Hepatic stellate cell (primary cell): ENCODE measurements around the gene RICTOR.

Experiments
- DNase-seq: peaks from one replicate; pipeline ENCODE4 v3.0.0; 2011; ENCODE audit warnings: low spot score

RICTOR gene

DNA sequence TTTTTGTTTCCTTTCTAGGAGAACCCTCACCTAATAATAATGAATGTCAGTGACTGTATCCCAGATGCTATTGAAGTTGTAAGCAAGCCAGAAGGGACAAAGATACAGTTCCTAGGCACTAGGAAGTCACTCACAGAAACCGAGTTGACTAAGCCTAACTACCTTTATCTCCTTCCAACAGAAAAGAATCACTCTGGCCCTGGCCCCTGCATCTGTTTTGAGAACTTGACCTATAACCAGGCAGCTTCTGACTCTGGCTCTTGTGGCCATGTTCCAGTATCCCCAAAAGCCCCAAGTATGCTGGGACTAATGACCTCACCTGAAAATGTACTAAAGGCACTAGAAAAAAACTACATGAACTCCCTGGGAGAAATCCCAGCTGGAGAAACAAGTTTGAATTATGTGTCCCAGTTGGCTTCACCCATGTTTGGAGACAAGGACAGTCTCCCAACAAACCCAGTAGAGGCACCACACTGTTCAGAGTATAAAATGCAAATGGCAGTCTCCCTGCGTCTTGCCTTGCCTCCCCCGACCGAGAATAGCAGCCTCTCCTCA is 141.3 kb downstream of the RICTOR start:
- DNase-seq, result no peak

DNA sequence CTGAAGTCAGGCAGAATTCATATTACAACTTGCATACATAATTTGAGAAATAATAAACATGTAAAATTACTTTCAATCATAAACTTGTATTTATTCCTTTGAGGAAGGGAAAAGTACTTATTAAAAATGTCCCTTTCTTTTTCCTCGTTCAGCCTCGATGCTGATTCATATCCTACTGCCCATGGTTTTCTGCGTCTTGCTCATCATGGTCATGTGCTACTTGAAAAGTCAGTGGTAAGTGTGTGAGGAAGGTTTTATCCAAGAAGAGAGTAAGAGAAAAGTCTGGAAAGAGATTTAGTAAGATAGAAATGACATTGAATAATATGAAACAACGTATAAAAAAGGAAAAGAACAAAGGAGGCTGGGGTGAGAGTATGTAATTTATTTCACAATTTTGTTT is 142.5 kb downstream of the RICTOR start:
- no peak for DNase-seq

DNA sequence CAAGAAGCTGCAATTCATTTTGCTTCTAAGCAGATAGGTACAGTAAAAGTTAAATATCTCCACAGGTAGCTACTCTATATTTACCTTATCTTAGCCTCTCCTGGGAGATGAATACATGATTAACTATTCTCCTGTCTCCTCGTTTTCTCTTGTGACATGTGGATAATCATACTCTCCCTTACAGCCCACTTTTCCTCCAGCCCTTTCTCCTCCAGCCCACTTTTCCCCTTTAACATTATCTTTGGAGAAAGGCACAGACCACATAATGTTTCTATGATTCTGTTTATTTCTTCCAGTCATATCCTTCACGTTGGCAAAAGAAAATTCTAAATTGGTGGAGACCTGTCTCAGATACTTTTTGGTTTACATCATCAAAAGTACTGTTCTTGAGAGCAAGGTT is 144.4 kb downstream of the RICTOR start:
- no peak for DNase-seq

DNA sequence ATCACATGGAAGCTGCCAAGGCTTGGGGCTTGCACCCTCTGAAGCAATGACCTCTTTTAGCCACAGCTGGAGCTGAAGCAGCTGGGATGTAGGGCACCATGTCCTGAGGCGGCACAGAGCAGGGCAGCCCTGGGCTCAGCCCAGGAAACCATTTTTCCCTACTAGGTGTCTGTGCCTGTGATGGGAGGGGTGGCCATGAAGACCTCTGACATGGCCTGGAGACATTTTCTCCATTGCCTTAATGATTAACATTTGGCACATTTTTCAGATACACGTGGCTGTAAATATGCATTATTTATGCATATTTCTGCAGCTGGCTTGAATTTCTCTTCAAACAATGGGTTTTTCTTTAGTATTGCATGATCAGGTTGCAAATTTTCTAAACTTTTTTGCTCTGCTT is 146.7 kb downstream of the RICTOR start:
- DNase-seq, result no peak

DNA sequence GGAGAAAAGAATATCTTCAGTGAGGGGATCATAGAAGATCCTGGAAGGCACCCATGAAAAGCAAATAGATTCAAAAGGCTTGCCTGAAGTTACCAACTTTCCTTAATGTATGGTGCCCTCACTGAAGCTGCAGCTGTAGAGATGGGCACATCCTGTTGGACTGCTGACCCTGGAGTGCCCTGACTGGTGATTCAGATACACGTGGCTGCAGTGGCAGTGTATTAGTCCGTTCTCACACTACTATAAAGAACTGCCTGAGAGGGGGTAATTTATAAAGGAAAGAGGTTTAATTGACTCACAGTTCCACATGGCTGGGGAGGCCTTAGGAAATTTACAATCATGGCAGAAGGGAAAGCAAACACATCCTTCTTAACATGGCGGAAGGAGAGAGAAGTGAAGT is 148.1 kb downstream of the RICTOR start:
- DNase-seq, result no peak

DNA sequence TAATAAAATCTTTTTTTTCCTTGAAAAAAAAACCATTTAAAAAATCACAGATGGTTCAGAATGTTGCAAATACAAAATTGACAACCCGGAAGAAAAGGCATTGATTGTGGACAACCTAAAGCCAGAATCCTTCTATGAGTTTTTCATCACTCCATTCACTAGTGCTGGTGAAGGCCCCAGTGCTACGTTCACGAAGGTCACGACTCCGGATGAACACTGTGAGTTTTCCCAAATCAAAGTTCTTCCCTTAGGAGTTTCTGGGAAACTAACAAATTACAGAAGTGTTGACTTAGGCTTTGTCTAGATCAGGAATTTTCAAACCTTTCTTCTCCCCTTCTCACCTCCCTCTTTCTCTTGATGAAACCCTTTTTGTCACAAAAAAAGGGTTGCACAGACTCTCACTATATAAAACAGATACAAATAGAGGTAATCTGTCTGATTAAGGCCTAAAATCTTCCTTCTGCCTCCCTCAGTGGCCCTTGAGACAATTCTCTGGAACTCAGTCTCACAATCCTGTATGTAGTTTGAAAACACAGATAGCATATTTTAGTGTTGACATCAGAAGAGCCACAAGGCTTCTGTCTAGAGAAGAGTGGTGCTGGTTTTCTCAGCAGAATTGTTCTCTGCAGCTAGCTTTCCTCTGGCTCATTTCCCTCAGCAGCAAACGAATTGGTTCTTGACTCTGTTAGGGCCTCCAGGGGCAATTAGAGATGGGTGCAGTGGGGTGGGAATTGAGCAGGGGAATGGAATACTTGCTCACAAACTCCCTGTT is 148.9 kb downstream of the RICTOR start:
- DNase-seq, result peak; percentile 71

DNA sequence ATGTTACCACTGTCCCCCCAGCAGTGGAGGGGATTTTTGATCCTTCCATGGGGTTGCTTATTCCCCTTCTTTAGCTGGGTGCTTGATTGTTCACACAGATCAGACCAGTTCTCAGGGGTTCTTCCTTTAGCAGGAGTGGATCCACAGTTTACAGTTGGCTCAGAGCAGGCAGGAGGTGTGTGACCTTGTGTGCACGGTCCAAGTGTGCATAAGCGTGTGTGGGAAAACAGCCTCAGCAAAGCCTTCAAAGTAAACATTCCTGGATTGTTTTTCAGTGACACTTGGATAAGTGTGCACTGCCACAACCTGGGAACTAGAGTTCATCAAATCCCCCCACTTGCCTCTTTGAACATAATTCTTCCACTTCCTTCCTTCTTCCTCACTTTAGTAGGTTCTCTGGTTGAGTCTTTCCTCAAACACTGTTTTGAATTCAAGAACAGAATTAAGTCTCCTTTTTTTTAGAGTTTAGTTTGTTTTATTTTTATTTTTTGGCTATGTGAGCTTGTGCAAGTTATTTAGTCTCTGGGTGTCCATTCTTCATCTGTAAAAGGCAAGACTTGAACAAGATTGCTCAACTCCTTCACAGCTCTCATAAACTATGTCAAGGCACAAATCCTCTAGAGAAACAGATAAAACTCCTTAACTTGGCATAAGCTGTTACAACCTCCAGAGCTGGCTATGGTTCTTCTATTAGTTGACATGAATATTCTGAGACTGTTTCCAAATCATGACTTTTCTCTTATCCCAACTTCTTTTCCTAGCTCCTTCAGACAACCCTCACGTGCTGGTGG is 150.3 kb downstream of the RICTOR start:
- no peak for DNase-seq

DNA sequence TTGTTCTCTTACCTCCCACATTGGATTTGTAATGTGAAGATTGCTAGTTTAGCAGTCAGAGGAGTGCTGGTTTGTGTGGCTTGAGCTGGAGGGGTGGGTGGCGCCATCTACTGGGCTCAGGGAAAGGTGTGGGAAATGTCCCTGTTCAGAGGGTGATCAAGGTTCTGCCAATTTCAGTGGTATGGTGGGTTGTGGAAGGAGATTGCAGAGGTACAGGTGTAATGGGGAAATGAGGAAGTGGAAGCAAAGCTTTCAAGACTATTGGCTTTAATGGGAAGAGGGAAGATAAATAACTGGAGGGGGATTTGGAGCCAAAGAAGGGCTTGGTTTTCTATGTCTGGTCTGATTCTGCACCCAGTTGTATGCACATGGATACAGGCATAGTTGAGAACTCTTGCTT is 152.0 kb downstream of the RICTOR start:
- DNase-seq, result peak; percentile 65

DNA sequence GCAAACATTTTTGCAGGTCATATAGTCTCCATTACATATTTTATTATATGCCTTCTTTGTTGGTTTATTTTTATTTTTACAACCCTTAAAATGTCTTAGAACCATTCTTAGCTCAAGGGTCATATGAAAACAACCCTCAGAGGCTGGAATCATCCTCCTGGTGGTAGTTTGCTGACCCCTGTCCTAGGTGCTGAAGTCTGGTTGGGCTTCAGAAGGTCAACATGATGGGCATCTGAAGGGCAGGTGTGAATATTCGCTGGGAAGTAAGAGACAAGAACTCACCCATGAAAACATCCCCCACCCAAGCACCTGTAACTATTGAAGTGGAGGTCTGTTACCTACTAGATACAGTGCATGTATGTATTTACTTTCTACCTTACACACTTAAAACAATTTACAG is 153.0 kb downstream of the RICTOR start:
- no peak for DNase-seq

DNA sequence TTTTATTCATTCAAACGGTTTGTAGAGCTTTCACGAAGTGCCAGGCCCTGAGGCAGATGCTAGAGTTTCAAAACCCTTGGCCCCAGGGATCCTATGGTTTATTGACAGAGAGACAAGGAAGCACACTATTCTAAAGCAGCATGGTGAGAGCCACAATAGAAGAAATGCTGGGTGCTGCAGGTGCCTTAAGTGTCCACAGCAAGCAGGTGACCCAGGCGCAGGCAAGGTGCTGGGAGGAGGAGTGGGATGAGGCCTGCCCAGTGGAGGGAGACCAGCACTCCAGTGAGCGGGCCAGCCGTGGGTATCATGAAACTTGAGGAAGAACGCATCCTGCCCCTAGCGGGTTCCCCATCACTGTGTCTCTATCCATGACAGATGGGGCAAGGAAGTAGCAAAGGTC is 157.4 kb downstream of the RICTOR start:
- DNase-seq, result no peak

DNA sequence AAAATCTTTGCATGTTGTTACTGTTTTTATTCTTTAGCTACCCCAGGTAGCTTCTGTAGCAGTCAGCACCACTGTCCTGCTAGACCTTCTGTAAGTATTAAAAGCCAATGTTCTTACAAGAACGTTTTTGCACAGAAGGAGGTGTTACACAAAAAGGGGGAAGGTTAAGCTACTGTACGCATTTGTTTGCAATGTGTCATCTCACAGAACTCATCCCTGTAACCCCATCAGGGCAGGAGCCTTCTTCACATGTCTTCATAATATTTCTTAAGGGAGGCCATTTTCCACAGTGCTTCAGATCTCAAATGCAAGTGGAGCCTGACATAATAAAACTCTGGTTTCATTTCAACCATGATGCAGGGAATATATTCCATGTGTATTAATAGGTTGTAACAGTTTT is 160.5 kb downstream of the RICTOR start:
- no peak for DNase-seq

DNA sequence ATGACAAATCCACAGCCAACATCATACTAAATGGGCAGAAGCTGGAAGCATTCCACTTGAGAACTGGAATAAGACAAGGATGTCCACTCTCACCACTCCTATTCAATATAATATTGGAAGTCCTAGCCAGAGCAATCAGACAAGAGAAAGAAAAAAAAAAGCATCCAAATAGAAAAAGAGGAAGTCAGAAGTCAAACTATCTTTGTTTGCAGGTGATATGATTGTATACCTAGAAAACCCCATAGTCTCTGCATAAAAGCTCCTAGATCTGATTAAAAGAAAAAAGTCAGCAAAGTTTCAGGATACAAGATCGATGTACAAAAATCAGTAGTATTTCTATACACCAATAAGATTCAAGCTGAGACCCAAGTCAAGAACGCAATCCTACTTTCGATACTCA is 162.3 kb downstream of the RICTOR start:
- no peak for DNase-seq

DNA sequence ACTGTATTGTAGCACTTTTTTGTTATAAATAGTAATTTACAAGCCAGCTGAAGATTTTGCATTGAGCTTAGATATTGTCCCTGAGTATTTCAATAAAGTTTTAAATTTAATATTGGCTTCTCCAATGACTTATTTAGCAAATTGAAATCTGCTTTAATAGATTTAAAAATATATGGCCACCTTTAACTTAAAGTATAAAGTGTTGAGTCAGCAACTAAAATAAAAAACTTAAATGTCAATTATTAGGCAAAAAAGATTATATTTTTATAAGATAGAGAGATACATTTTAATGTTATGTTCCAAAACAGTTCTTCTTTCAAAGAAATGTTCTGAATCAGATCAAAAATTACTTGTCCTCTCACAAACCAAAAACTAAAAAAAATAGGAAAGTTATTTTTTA is 167.7 kb downstream of the RICTOR start:
- DNase-seq, result no peak

DNA sequence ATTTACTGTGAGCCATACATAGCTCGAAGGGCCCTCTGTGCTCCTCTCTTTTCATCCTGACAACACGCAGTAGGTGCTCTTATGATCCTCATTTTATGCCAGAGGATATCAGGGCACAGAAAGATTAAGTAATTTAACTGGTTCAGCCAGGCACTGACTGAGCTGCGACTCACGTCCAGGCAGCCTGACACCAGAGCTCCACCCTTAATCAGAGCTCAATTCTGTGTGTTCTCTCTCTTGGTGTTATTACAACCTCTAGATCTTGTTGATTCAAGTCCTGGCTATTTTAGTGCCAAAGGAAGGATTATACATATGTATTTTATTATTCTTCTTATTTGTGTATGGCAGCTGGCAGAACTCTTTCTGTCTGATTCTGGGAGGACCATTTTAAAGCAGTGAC is 168.7 kb downstream of the RICTOR start:
- peak; percentile 18 for DNase-seq

DNA sequence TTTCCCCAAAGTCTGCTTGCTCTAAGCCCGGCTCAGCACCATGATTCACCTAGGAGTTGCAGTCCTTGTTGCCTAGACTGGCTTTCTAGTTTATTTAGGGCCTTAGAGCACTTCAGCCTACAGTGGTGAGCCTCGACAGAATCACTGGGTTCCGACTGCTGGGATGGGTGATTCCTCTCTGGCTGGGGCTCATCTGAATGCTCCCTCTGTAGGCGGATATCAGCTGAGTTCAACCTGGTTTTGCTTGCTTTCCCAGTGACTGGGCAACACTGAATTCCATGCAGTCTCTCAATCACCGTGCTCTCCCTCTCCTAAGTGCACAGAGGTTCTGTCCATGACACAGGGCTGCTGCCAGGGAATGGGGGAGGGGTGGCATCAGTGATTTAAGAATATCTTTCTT is 174.3 kb downstream of the RICTOR start:
- DNase-seq, result no peak

DNA sequence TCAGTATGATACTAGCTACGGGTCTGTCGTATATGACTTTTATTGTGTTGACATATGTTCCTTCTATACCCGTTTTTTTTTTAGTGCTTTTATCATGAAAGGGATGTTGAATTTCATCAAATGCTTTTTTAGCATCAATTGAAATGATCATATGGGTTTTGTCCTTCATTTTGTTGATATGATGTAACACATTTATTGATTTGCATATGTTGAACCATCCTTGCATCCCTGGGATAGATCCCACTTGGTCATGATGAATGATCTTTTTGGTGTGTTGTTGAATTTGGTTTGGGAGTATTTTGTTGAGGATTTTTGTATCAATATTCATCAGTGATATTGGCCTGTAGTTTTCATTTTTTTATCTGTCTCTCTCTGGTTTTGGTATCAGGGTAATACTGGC is 177.4 kb downstream of the RICTOR start:
- DNase-seq, result no peak

DNA sequence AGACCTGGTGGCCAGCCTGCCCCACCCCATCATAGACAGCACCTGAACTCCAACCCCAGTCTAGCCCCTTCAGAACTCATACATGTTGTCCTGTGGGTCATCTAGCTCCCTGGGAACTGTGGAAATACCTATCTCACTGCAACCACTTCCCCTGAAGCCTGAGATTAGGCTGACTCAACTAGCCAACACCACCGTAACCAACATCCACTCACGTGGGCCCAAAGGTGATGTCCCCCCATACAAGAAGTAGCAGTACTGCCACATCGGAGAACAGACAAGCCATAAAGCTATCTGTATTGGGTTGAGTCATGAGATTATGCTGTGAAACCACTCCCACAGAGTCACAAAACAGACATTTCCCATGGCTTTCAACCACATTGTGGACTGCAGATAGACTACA is 181.8 kb downstream of the RICTOR start:
- DNase-seq, result no peak

DNA sequence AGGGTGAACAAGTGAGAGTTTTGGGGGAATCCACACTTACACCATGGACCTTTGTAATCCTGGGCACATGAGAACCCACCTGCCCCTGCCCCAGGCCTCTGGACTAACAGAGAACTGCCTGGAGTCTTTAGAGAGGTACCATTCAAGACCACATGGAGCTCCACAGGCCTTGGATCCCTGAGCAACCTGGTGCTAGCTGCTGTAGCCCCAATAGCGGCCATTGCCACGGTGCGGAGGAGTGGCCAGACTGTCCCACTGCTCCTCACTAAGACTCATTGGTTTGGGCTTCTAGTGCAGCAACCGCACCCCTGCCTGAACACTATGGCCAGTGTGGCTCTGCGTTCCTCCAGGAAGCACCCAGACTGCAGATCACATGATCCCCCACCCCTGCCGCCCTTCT is 182.6 kb downstream of the RICTOR start:
- DNase-seq, result no peak

DNA sequence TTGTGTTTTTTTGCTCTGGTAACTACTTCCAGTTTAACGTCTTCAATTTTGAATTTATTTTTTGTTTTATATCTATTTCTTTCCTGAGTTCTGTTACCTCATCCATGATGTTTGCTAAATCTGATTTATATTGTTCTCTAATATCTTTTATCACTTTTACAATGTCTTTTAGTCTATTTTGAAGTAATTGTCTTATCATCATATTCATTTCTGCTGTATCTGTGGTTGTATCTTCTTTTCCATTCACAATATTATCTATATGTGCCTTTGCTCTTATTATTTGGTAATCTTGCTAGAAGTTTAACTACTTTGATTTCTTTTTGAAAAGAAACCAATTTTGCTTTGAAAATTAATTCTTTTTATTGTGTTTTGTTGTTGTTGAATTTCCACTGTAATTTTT is 184.8 kb downstream of the RICTOR start:
- no peak for DNase-seq

DNA sequence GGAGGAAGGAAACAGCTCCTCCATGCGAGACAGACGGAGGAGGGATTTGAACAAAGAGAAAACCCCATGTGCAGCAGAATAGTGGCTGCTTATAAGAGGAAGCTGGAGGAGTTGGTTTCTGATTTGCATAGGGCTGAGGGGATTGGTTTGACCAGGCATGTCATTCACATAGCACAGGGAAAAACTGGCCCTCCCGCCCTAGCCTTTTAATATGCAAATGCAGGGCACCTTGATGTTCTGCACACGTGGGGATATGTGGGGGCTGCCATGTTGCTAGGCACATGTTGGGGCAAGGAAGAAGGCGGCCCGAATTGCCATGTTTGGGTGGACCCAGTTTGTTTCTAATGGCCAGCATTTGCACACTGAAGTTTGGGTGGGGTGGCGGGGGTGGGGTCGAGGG is 186.2 kb downstream of the RICTOR start:
- DNase-seq, result no peak
